LNCaP clone FGC (cell line): Measurements from ENCODE around the gene ANKRD37.

Experiments used
- DNase-seq: peaks from one replicate; pipeline ENCODE4 v3.0.0-alpha.2; 2011; ENCODE audit warnings: low read depth
- H3K4me3 ChIP-seq: 2 replicates; pipeline ENCODE4 v1.5.1; 2011; ENCODE audit warnings: mild to moderate bottlenecking, low read depth, low read length, control low read depth
- CTCF ChIP-seq: IDR thresholded peaks from 2 replicates; pipeline ENCODE4 v1.5.1; 2012; ENCODE audit warnings: mild to moderate bottlenecking; ENCODE audit not compliant: control insufficient read depth, insufficient read depth; ENCODE audit errors: extremely low read depth

ANKRD37 gene

GRCh38 chr4:185395956-185396723 lies 501 bp upstream of the ANKRD37 start:
- no peak for TF ChIP-seq CTCF
- DNase-seq, result peak; percentile 93
- peak overlapping the region; percentile 59 for H3K4me3 ChIP-seq

GRCh38 chr4:185398618-185399017 lies 2.0 kb downstream of the ANKRD37 start:
- DNase-seq, result no peak
- H3K4me3 ChIP-seq, result peak overlapping the region; percentile 40; the same call in 1 of the 2 replicates
- no peak for TF ChIP-seq CTCF

GRCh38 chr4:185399466-185399865 lies 2.8 kb downstream of the ANKRD37 start:
- peak overlapping the region; percentile 40 for H3K4me3 ChIP-seq
- peak; percentile 56 for DNase-seq
- no peak for TF ChIP-seq CTCF

GRCh38 chr4:185404031-185404430 lies 7.4 kb downstream of the ANKRD37 start:
- H3K4me3 ChIP-seq, result no peak overlapping the region
- DNase-seq, result no peak
- TF ChIP-seq CTCF, result no peak

DNA sequence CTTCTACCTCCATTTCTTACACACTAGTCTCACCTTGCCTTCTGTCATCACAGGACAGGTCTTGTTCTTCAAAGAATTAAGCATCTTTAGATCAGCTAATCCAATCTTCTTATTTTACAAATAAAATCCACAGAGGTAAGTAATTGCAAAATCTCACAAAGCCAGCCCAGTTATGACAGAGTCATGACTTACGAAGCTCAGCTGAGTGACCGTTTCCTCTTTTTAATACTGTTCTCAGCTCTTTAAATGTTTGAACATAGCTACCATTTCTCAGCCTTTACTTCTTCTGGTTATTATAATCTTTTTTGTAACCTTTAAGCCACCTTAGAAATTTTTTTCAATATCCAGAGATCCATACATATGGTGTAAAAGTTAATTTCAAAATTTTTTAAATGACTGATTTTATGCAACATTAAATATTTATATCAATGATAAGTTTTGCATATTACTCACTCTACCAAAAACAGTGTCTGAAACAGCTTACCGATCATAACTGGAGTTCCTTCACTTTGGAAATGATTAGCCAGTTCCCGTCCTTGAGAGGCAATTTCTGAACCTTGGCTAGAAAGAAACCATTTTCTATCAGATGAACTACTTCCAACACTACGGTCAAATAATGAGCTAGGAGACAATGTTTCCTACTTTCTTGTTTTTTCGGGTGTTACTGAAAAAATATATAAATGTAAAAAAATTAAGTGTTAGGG lies 8.8 kb downstream of the ANKRD37 start:
- DNase-seq, result no peak
- no peak overlapping the region for H3K4me3 ChIP-seq
- no peak for TF ChIP-seq CTCF

DNA sequence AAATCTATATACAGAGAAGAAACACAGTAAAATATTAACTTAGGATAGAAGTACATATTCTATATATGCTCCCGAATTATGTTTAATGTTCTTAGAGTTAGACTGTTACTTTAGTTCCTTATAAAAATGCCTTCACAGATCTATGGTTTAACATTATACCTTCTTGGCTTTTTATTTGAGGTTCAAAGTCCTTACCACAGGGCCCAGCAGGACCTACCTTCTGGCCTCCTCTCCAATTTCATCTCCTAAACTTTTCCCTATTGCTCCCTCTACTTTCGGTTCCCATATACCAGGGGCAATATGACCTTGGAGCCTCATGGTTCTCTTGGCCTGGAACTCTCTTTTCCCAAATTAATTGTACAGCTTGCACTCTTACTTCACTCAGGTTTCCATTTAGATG lies 11.8 kb downstream of the ANKRD37 start:
- no peak for TF ChIP-seq CTCF
- DNase-seq, result no peak
- H3K4me3 ChIP-seq, result no peak overlapping the region
